Adrenal gland (tissue), 5 donors: ENCODE data around the gene FCHSD2.

ENCODE experiments used
- POLR2A ChIP-seq, 2 donors: fragments of 450-650 bp; IDR thresholded peaks; one replicate each; pipeline ENCODE4 v1.6.1; 2017; ENCODE audit warnings: antibody characterized with exemption in 2 of 2, mild to moderate bottlenecking in 2 of 2, moderate library complexity in 1 of 2
- TF ChIP-seq, protein P1 (sequence below), 6 experiments: fragments of 450-650 bp in 4 of 6; fragments of 200-600 bp in 2 of 6; sonication (generic) in 1 of 6; IDR thresholded peaks; 1 replicate in 5 of 6; 2 replicates in 1 of 6; pipeline versions ENCODE4 v1.5.1 to v1.8.0; 2016 to 2021; ENCODE audit warnings: antibody characterized with exemption in 6 of 6, mild to moderate bottlenecking in 2 of 6, moderate library complexity in 1 of 6
- donor health status: DM: no; HTN: no; CAD: no.

DNA sequence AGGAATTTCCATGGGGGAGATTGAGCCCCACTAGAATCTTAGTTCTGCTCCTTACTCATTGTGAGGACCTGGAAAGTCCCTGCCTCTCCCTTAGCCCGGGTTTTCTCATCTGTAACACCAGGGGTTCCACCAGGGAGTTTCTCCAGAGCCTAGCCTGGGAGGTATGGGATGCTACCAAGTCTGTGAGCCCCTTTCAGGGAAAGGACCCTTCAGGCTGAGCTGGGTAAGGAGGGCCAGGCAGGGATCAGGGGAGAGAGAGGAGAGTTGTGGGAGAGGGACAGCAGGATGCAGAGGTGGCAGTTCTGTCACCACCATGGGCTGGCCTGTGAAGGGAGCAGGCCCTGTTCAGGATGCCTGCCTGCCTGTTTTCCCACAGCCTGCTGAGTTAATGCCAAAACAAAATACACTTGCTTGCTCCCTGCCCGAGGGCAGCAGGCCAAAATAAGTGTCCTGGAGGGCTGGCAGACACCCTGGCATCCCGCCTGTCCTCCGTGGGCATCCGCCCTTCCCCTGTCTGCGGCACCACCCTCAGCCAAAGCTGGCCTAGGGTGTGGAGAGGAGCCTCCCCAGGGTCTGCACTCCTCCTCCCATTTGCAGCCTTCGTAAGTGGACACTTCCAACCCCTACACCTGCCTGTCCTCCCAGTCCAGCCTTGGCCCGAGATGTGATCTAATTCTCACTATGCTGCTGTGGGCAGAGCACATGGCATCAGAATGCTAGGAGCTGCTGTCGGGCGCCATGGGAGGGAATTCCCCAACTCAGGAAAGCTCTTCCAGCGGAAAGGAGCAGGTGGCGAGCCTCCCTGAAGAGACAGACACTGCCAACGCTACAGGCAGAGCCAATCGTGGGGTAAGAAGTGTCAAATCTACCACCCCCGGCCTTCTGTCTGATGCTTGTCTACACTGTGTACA, 5.9 kb upstream of the FCHSD2 start:
- TF ChIP-seq, protein P1, sequence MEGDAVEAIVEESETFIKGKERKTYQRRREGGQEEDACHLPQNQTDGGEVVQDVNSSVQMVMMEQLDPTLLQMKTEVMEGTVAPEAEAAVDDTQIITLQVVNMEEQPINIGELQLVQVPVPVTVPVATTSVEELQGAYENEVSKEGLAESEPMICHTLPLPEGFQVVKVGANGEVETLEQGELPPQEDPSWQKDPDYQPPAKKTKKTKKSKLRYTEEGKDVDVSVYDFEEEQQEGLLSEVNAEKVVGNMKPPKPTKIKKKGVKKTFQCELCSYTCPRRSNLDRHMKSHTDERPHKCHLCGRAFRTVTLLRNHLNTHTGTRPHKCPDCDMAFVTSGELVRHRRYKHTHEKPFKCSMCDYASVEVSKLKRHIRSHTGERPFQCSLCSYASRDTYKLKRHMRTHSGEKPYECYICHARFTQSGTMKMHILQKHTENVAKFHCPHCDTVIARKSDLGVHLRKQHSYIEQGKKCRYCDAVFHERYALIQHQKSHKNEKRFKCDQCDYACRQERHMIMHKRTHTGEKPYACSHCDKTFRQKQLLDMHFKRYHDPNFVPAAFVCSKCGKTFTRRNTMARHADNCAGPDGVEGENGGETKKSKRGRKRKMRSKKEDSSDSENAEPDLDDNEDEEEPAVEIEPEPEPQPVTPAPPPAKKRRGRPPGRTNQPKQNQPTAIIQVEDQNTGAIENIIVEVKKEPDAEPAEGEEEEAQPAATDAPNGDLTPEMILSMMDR (IDR thresholded peaks at IDR 0.05), result no peak
- TF ChIP-seq POLR2A (IDR thresholded peaks at IDR 0.05), result no peak
